Ishikawa (cell line): ENCODE results near the gene APOL5.

Experiments used
- CEBPB ChIP-seq: IDR thresholded peaks from 2 replicates; pipeline ENCODE4 v1.6.1; 2012
- CREB1 ChIP-seq: IDR thresholded peaks from 2 replicates; pipeline ENCODE4 v1.6.1; 2012; ENCODE audit warnings: low read depth
- EGR1 ChIP-seq: IDR thresholded peaks from 2 replicates; pipeline ENCODE4 v1.6.1; 2012
- EP300 ChIP-seq: IDR thresholded peaks from 2 replicates; pipeline ENCODE4 v1.6.1; 2012; ENCODE audit warnings: borderline replicate concordance
- FOXM1 ChIP-seq: IDR thresholded peaks from 2 replicates; pipeline ENCODE4 v1.6.1; 2012; ENCODE audit warnings: low read depth, borderline replicate concordance
- NFIC ChIP-seq: IDR thresholded peaks from 2 replicates; pipeline ENCODE4 v1.6.1; 2012
- RAD21 ChIP-seq: IDR thresholded peaks from 2 replicates; pipeline ENCODE4 v1.6.1; 2012; ENCODE audit warnings: low read depth
- TAF1 ChIP-seq: IDR thresholded peaks from 2 replicates; pipeline ENCODE4 v1.6.1; 2012; ENCODE audit warnings: low read depth, mild to moderate bottlenecking
- TCF12 ChIP-seq: IDR thresholded peaks from 2 replicates; pipeline ENCODE4 v1.6.1; 2012; ENCODE audit warnings: low read depth
- TEAD4 ChIP-seq: IDR thresholded peaks from 2 replicates; pipeline ENCODE4 v1.6.1; 2012
- USF1 ChIP-seq: IDR thresholded peaks from 2 replicates; pipeline ENCODE4 v1.6.1; 2012
- YY1 ChIP-seq: IDR thresholded peaks from 2 replicates; pipeline ENCODE4 v1.6.1; 2012; ENCODE audit warnings: low read depth
- ZBTB7A ChIP-seq: IDR thresholded peaks from 2 replicates; pipeline ENCODE4 v1.6.1; 2012; ENCODE audit warnings: low read depth
- TF ChIP-seq, protein P1 (sequence below): IDR thresholded peaks from 2 replicates; pipeline ENCODE4 v1.6.1; 2012
- TF ChIP-seq, protein P2 (sequence below): IDR thresholded peaks from 2 replicates; pipeline ENCODE4 v1.6.1; 2012; ENCODE audit warnings: low read depth, mild to moderate bottlenecking

Gene APOL5

DNA sequence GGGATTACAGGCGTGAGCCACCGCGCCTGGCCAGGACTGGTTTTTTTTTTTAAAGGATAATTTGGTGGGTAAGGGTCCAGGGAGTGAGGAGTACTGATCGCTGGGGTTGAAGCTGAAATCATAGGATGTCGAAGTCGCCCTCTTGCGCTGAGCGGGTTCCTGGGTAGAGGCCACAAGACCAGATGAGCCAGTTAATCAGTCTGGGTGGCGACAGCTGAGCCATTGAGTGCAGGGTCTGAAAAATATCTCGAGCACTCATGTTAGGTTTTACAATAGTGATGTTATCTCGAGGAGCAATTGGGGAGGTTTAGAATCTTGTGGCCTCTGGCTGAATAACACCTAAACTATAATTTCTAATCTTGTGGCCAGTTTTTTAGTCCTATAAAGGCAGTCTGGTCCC, 7.8 kb downstream of the APOL5 start:
- TF ChIP-seq, protein P1, sequence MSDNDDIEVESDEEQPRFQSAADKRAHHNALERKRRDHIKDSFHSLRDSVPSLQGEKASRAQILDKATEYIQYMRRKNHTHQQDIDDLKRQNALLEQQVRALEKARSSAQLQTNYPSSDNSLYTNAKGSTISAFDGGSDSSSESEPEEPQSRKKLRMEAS, result no peak
- TF ChIP-seq FOXM1, result no peak
- no peak for TF ChIP-seq CREB1
- no peak for TF ChIP-seq TAF1
- TF ChIP-seq USF1, result no peak
- TF ChIP-seq, protein P2, sequence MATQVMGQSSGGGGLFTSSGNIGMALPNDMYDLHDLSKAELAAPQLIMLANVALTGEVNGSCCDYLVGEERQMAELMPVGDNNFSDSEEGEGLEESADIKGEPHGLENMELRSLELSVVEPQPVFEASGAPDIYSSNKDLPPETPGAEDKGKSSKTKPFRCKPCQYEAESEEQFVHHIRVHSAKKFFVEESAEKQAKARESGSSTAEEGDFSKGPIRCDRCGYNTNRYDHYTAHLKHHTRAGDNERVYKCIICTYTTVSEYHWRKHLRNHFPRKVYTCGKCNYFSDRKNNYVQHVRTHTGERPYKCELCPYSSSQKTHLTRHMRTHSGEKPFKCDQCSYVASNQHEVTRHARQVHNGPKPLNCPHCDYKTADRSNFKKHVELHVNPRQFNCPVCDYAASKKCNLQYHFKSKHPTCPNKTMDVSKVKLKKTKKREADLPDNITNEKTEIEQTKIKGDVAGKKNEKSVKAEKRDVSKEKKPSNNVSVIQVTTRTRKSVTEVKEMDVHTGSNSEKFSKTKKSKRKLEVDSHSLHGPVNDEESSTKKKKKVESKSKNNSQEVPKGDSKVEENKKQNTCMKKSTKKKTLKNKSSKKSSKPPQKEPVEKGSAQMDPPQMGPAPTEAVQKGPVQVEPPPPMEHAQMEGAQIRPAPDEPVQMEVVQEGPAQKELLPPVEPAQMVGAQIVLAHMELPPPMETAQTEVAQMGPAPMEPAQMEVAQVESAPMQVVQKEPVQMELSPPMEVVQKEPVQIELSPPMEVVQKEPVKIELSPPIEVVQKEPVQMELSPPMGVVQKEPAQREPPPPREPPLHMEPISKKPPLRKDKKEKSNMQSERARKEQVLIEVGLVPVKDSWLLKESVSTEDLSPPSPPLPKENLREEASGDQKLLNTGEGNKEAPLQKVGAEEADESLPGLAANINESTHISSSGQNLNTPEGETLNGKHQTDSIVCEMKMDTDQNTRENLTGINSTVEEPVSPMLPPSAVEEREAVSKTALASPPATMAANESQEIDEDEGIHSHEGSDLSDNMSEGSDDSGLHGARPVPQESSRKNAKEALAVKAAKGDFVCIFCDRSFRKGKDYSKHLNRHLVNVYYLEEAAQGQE, result no peak
- TF ChIP-seq RAD21, result no peak
- TF ChIP-seq TEAD4, result no peak
- TF ChIP-seq EP300, result no peak
- no peak for TF ChIP-seq TCF12
- no peak for TF ChIP-seq YY1
- no peak for TF ChIP-seq ZBTB7A
- TF ChIP-seq EGR1, result no peak
- TF ChIP-seq NFIC, result no peak
- no peak for TF ChIP-seq CEBPB

DNA sequence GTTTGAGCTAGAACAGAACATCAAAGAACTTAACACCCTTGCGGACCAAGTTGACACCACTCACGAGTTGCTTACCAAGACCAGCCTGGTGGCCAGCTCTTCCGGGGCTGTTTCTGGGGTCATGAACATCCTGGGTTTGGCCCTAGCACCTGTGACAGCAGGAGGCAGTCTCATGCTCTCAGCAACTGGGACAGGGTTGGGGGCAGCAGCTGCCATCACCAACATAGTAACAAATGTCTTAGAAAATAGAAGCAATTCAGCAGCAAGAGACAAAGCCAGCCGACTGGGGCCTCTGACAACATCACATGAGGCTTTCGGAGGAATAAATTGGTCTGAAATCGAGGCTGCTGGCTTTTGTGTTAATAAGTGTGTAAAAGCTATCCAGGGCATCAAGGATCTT, 8.7 kb downstream of the APOL5 start:
- TF ChIP-seq, protein P1, result no peak
- no peak for TF ChIP-seq EGR1
- TF ChIP-seq USF1, result no peak

DNA sequence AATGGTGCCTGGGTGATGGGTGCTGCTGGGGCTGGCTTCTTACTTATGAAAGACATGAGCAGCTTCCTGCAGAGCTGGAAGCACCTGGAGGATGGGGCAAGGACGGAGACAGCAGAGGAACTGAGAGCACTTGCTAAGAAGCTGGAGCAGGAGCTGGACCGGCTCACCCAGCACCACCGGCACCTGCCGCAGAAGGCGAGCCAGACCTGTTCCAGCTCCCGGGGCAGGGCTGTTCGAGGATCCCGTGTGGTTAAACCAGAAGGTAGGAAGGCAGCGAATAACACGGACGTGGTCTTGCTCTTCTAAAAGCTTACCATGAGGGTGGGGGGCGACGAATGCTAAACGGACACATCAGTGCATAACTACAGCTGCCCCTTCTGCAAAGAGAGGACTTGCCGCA, 9.3 kb downstream of the APOL5 start:
- TF ChIP-seq FOXM1, result no peak
- TF ChIP-seq RAD21, result no peak
- TF ChIP-seq TAF1, result no peak
- TF ChIP-seq, protein P1, result no peak
- no peak for TF ChIP-seq TCF12
- no peak for TF ChIP-seq TEAD4
- no peak for TF ChIP-seq YY1
- TF ChIP-seq, protein P2, result no peak
- TF ChIP-seq EP300, result no peak

GRCh38 chr22:35727436-35727835, 9.8 kb downstream of the APOL5 start:
- TF ChIP-seq, protein P1, result no peak
- no peak for TF ChIP-seq EGR1
- no peak for TF ChIP-seq RAD21
- no peak for TF ChIP-seq TAF1
- TF ChIP-seq TCF12, result no peak
- no peak for TF ChIP-seq NFIC
- no peak for TF ChIP-seq EP300
- TF ChIP-seq CEBPB, result no peak
- TF ChIP-seq YY1, result no peak
- no peak for TF ChIP-seq TEAD4
- no peak for TF ChIP-seq CREB1
- TF ChIP-seq FOXM1, result no peak
- TF ChIP-seq, protein P2, result no peak
- no peak for TF ChIP-seq USF1
